Aorta (tissue), 5 donors: ENCODE data around the gene DOP1B. TPM values are rescaled to one million over a fixed set of nuclear protein-coding genes. Genes with fewer than 3 reads are reported as not detected.

Source experiments
- ATAC-seq: fragments of 200-7000 bp; cut with Tn5 transposase; one replicate; pipeline ENCODE4 v1.9.1; 2022; ENCODE audit warnings: moderate library complexity; ENCODE audit not compliant: low FRiP score
- DNase-seq, 2 donors: peaks; one replicate each; pipeline ENCODE4 v3.0.0-alpha.2; 2020
- H3K27ac ChIP-seq, 2 donors: one replicate each; pipeline ENCODE4 v1.5.1; 2013; ENCODE audit warnings: low read length in 2 of 2, mild to moderate bottlenecking in 2 of 2, moderate library complexity in 2 of 2, control low read depth in 1 of 2, inconsistent platforms in 1 of 2, low read depth in 1 of 2
- H3K27me3 ChIP-seq, 2 donors: one replicate each; pipeline ENCODE4 v1.6.1; 2013; ENCODE audit warnings: control low read depth in 1 of 2, low read length in 1 of 2, mild to moderate bottlenecking in 1 of 2, moderate library complexity in 1 of 2; ENCODE audit not compliant: insufficient read depth in 2 of 2, control insufficient read depth in 1 of 2
- H3K36me3 ChIP-seq, 2 donors: one replicate each; pipeline ENCODE4 v1.6.1; 2013; ENCODE audit warnings: control low read depth in 1 of 2, low read length in 1 of 2, mild to moderate bottlenecking in 1 of 2; ENCODE audit not compliant: insufficient read depth in 2 of 2, control insufficient read depth in 1 of 2
- H3K4me1 ChIP-seq, 2 donors: one replicate each; pipeline ENCODE4 v1.6.1; 2013; ENCODE audit warnings: low read length in 2 of 2, control low read depth in 1 of 2, mild to moderate bottlenecking in 1 of 2, moderate library complexity in 1 of 2; ENCODE audit not compliant: insufficient read depth in 2 of 2, control insufficient read depth in 1 of 2
- H3K4me3 ChIP-seq, 2 donors: one replicate each; pipeline ENCODE4 v1.5.1; 2013; ENCODE audit warnings: low read length in 2 of 2, control low read depth in 1 of 2, mild to moderate bottlenecking in 1 of 2
- H3K9me3 ChIP-seq: one replicate; pipeline ENCODE4 v1.6.1; 2013; ENCODE audit warnings: mild to moderate bottlenecking, low read length; ENCODE audit not compliant: control insufficient read depth
- WGBS, 2 donors: extraction: QIAGEN DNeasy Blood & Tissue Kit; methylation state at CpG; one replicate each; pipeline ENCODE4 v1.1.7; 2013; 5-methylcytosine and 5-hydroxymethylcytosine counted together
- intact Hi-C, 2 donors: fragments of 100-400 bp; cut with DNase I; formaldehyde crosslinking; loops; one replicate each; pipeline versions ENCODE4 v1.14.2 to v1.15.0; 2022
- polyA plus RNA-seq, 2 donors: library from polyadenylated mRNA; stranded (reverse); fragments of 200-250 nt; gene quantifications; one replicate each; pipeline ENCODE4 v1.2.3, GENCODE V29; 2013
- total RNA-seq, 2 donors: library from RNA; stranded (reverse); fragmentation: NEBNext Ultra II Directional; extraction: Animal tissue kit (Norgen Biotek cat#: 25700); gene quantifications; one replicate each; pipeline ENCODE4 v1.2.1, GENCODE V29; 2021
- donor health status: healthy with polysubstance abuse.
- donor health status: Bipolar disorder and iron deficiency.
- donor health status: DM: no; HTN: no; CAD: no.
- donor health status: DM: no; HTN: no; CAD: no.
- donor health status: DM: yes; HTN: yes; CAD: no.

DOP1B gene
- total and polyA plus RNA-seq, 4 donors, result 2.9 to 14.8 (median 9.2) TPM

GRCh38 chr21:36145259-36145658, 11.4 kb upstream of the DOP1B start:
- no peak for ATAC-seq
- no peaks in the 10 kb centered on the region for H3K27me3 ChIP-seq
- H3K4me3 ChIP-seq, result no peak overlapping the region
- no peaks in the 10 kb centered on the region for H3K9me3 ChIP-seq
- WGBS, 2 donors, result 91 to 93% methylated on average over 3 of the region's 3 CpGs
- intact Hi-C loops, result loop anchor here in 1 of 2 donors (10.0 kb wide), 1 partner anchor 120 kb away; no protein-coding TSS in a partner anchor
- DNase-seq, result no peak
- H3K4me1 ChIP-seq, result no peaks in the 10 kb centered on the region
- H3K27ac ChIP-seq, result no peak overlapping the region
- no peaks in the 10 kb centered on the region for H3K36me3 ChIP-seq

GRCh38 chr21:36147911-36148310, 8.7 kb upstream of the DOP1B start:
- H3K4me1 ChIP-seq, result peaks cover 0 to 2% of the 10 kb centered on the region in 2 donors
- ATAC-seq (no peak), DNase-seq (no peak)
- H3K9me3 ChIP-seq, result no peaks in the 10 kb centered on the region
- intact Hi-C loops, result loop anchor here in 1 of 2 donors (10.0 kb wide), 1 partner anchor 117 kb away; no protein-coding TSS in a partner anchor
- WGBS, 2 donors, result 94 to 97% methylated on average over 5 of the region's 5 CpGs
- H3K27ac ChIP-seq, result no peak overlapping the region
- no peaks in the 10 kb centered on the region for H3K27me3 ChIP-seq
- H3K4me3 ChIP-seq, result no peak overlapping the region
- no peaks in the 10 kb centered on the region for H3K36me3 ChIP-seq

DNA sequence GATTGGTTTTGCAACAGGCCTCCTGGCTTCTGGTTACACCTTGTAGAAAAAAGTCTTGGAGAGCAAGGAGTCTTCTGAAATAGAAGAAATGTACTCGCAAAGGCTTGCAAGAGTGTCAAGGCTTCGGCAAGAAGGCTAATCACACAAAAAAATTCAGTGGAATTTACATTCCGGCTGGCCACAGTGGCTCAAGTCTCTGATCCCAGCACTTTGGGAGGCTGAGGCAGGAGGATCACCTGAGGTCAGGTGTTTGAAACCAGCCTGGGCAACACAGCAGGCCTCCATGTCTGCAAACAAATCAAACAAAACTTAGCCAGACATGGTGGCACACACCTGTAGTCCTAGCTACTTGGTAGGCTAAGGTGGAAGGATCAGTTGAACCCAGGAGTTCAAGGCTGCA, 7.7 kb upstream of the DOP1B start:
- Histone ChIP-seq H3K9me3 (no peaks in the 10 kb centered on the region), H3K4me1 (peaks cover 0 to 2% of the 10 kb centered on the region in 2 donors), H3K27ac (no peak overlapping the region), H3K36me3 (no peaks in the 10 kb centered on the region), H3K27me3 (no peaks in the 10 kb centered on the region), H3K4me3 (no peak overlapping the region)
- ATAC-seq (no peak), DNase-seq (no peak)
- intact Hi-C loops, result loop anchor here in 1 of 2 donors (10.0 kb wide), 1 partner anchor 116 kb away; no protein-coding TSS in a partner anchor
- 89 to 95% methylated on average over 3 of the region's 3 CpGs for WGBS, 2 donors

DNA sequence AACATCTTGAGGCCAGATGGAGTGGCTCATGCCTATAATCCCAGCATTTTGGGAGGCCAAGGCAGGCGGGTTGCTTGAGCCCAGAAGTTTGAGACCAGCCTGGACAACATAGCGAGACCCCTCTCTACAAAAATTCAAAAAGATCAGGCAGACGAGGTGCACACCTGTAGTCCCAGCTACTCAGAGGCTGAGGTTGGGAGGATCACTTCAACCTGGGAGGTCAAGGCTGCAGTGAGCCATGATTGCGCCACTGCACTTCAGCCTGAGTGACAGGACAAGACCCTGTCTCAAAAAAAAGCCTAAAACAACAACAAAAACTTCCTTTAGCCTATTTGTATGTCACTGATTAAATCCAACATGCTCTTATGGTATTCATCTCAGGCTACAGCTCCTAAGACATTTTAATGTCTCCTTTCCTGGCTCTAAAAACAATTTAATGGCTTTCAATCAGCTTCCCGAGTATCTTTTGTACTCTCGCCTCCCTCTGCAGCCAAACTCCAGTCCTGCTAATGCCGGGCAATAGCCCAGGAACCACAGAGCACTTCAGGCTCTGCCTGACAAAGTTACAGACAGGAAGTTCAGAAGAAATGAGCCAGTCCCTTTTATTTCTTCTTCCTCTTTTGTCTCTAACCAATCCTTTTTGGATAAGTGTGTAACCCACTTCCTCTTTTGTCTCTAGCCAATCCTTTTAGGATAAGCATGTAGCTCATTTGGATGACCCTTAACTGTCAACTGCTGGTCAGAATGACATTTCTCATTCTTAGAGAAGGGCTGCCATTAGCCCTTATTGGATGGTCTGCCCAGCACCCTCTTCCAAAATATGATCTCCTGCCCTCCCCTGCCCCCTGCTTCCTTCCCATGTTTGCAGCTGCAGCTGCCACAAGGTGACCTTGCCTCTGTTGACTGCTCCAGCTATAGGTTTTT, 6.6 kb upstream of the DOP1B start:
- intact Hi-C loops, result loop anchor here (5.0 to 10.0 kb wide), 2 partner anchors 115 to 222 kb away; no protein-coding TSS in a partner anchor
- ATAC-seq, result peak; percentile 83
- 51 to 52% methylated on average over 7 of the region's 7 CpGs for WGBS, 2 donors

GRCh38 chr21:36155603-36156338, 853 bp upstream of the DOP1B start:
- no peaks in the 10 kb centered on the region for H3K36me3 ChIP-seq
- no peaks in the 10 kb centered on the region for H3K4me1 ChIP-seq
- intact Hi-C loops, result loop anchor here in 1 of 2 donors (2.0 to 5.0 kb wide), 2 partner anchors 57 to 167 kb away; partner anchors contain the start of gene MORC3
- no peaks in the 10 kb centered on the region for H3K9me3 ChIP-seq
- H3K27me3 ChIP-seq, result no peaks in the 10 kb centered on the region
- H3K4me3 ChIP-seq, result peak overlapping the region; percentile 29 to 51
- H3K27ac ChIP-seq, result no peak overlapping the region
- ATAC-seq (no peak), DNase-seq (peak in 1 of 2 donors; percentile 53)
- 8 to 9% methylated on average over 48 to 53 of the region's 53 CpGs for WGBS, 2 donors

More for the DNA sequence above, 6.6 kb upstream of the DOP1B start:
- H3K4me1 ChIP-seq, result peaks cover 0 to 2% of the 10 kb centered on the region in 2 donors
- H3K4me3 ChIP-seq, result no peak overlapping the region
- peak overlapping the region; percentile 42 to 72 for H3K27ac ChIP-seq
- no peaks in the 10 kb centered on the region for H3K27me3 ChIP-seq
- H3K36me3 ChIP-seq, result no peaks in the 10 kb centered on the region
- peak in 1 of 2 donors; percentile 79 for DNase-seq
- H3K9me3 ChIP-seq, result no peaks in the 10 kb centered on the region

GRCh38 chr21:36156339-36156814, 247 bp upstream of the DOP1B start:
- 0 to 1% methylated on average over 41 to 43 of the region's 43 CpGs for WGBS, 2 donors
- H3K4me3 ChIP-seq, result peak overlapping the region; percentile 75 to 95
- peak; percentile 98 for ATAC-seq
- peak; percentile 100 for DNase-seq
- no peaks in the 10 kb centered on the region for H3K4me1 ChIP-seq
- no peaks in the 10 kb centered on the region for H3K36me3 ChIP-seq
- intact Hi-C loops, result loop anchor here in 1 of 2 donors (2.0 to 5.0 kb wide), 2 partner anchors 56 to 166 kb away; partner anchors contain the start of gene MORC3
- H3K27ac ChIP-seq, result no peak overlapping the region
- no peaks in the 10 kb centered on the region for H3K9me3 ChIP-seq
- H3K27me3 ChIP-seq, result no peaks in the 10 kb centered on the region

GRCh38 chr21:36159356-36159921, 2.8 kb downstream of the DOP1B start:
- Histone ChIP-seq H3K27ac (no peak overlapping the region), H3K4me1 (no peaks in the 10 kb centered on the region), H3K9me3 (no peaks in the 10 kb centered on the region), H3K4me3 (no peak overlapping the region), H3K27me3 (no peaks in the 10 kb centered on the region), H3K36me3 (no peaks in the 10 kb centered on the region)
- intact Hi-C loops, result loop anchor here in 1 of 2 donors (5.0 kb wide), 1 partner anchor 163 kb away; the partner anchor contains the start of gene MORC3
- ATAC-seq (no peak), DNase-seq (no peak)
- 76 to 91% methylated on average over 13 of the region's 13 CpGs for WGBS, 2 donors

- Histone ChIP-seq H3K27me3 (no peaks in the 10 kb centered on the region), H3K27ac (no peak overlapping the region), H3K36me3 (peaks cover 0 to 2% of the 10 kb centered on the region in 2 donors), H3K4me3 (no peak overlapping the region), H3K9me3 (no peaks in the 10 kb centered on the region), H3K4me1 (no peaks in the 10 kb centered on the region)
- intact Hi-C loops, result no loop called here
- no peak for DNase-seq
- ATAC-seq, result no peak
- WGBS, 2 donors, result 95 to 99% methylated on average over 2 of the region's 2 CpGs
Observed at GRCh38 chr21:36160850-36161178, 4.2 kb downstream of the DOP1B start.
